Stimulated activated CD8-positive, alpha-beta memory T cell treated with anti-CD3 and anti-CD28 coated beads, Interleukin-12 subunit alpha, Interleukin-12 subunit beta, amount 100 ng/mL, for 1 hour (primary cell): ENCODE measurements around the gene CYS1.
"Not testable (repeated sequence)": the region's sequence is repeated elsewhere in the genome, so short reads cannot be mapped to it uniquely, and the experiment has no call there.

Source experiments
- DNase-seq: peaks from one replicate; pipeline ENCODE4 v3.0.0-alpha.2; 2020; ENCODE audit warnings: low read depth

Gene CYS1

GRCh38 chr2:10029875-10030223 is 50.4 kb downstream of the CYS1 start:
- no peak for DNase-seq

- DNase-seq, result no peak
These were observed 51.0 kb downstream of the CYS1 start for GRCh38 chr2:10028988-10029874.

GRCh38 chr2:10028407-10028987 is 51.7 kb downstream of the CYS1 start:
- no peak for DNase-seq

GRCh38 chr2:10027660-10028330 is 52.4 kb downstream of the CYS1 start:
- DNase-seq, result no peak

GRCh38 chr2:10026940-10027569 is 53.2 kb downstream of the CYS1 start:
- no peak for DNase-seq

- DNase-seq, result no peak
These were observed 57.1 kb downstream of the CYS1 start for GRCh38 chr2:10022966-10023662.

- no peak for DNase-seq
These were observed 57.8 kb downstream of the CYS1 start for GRCh38 chr2:10022445-10022844.

GRCh38 chr2:10022041-10022421 is 58.2 kb downstream of the CYS1 start:
- DNase-seq, result no peak

- no peak for DNase-seq
These were observed 60.4 kb downstream of the CYS1 start for GRCh38 chr2:10019602-10020400.

GRCh38 chr2:10019174-10019573 is 61.0 kb downstream of the CYS1 start:
- DNase-seq, result no peak

- no peak for DNase-seq
These were observed 62.8 kb downstream of the CYS1 start for GRCh38 chr2:10017313-10017941.

GRCh38 chr2:10016802-10017258 is 63.4 kb downstream of the CYS1 start:
- DNase-seq, result no peak

- no peak for DNase-seq
These were observed 64.0 kb downstream of the CYS1 start for GRCh38 chr2:10016001-10016801.

- DNase-seq, result not testable (repeated sequence)
These were observed 64.7 kb downstream of the CYS1 start for GRCh38 chr2:10015376-10015989.

GRCh38 chr2:10014418-10015190 is 65.6 kb downstream of the CYS1 start:
- no peak for DNase-seq

GRCh38 chr2:10013651-10014417 is 66.4 kb downstream of the CYS1 start:
- DNase-seq, result not testable (repeated sequence)

- no peak for DNase-seq
These were observed 67.2 kb downstream of the CYS1 start for GRCh38 chr2:10012963-10013461.
